Esophagus mucosa (tissue), 1 donor: ENCODE data around the gene VWC2L. TPM values are rescaled to one million over a fixed set of nuclear protein-coding genes. Genes with fewer than 3 reads are reported as not detected.

Source experiments
- ATAC-seq: fragments of 200-7000 bp; cut with Tn5 transposase; one replicate; pipeline ENCODE4 v1.9.1; 2020
- total RNA-seq: library from RNA; stranded (reverse); gene quantifications from one replicate; pipeline ENCODE4 v1.2.4, GENCODE V29; 2023
- donor health status: DM: yes; HTN: yes; CAD: no.

Gene VWC2L
- not detected for total RNA-seq

DNA sequence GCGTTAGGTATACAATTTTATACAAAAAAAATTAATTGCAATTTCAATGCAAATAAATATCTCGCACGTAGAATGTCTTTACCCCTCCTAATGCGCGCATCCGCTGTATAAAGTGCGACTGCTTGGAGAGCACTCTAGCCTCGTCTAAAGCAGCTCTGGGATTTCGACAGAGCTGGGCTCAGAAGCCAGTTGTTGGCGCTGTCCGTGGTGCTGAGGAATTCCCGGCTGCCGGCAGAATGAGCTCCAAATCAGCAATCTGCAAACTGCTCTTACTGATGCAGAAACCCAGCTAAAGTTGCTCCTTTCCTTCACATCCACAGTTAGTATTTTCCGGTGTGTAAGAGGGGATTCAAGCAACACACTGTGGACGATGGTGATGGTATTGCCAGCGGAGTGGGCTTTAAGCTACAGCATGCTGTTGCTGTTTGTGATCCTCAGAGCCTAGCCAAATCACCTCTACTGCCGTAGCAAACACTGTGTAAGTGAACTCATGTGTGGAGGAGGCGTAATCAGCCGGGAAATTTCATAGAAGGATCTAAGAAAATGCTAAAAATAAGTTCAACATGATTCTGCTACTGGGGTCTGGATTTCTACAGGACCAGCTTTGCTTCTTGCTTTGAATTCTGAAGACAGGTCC is at the start of gene VWC2L:
Gene VWC2L, plus strand, starts transcription at position 137 of the 637 bp plus-strand sequence. CDS start 3,140 bp downstream, outside the sequence.
- ATAC-seq = peak; percentile 45

DNA sequence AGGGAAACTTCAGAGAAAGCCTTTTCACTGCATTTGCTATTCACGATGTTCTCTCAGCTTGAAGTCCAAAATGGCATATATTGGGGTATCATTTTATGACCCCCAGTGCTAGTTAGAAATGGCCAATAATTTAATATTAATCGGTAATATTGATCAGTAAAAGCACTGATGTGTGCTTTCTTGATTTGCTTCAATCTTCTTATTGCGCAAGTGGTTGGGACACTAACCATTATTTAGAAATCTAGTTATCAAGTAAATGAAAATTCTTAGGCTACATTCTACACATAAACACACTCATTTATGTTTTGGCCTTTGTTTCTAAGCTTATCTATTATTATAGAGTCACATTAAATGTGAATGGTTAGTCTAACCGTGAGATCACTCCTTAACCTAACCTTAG is 49.7 kb upstream of the VWC2L start:
- ATAC-seq = no peak

GRCh38 chr2:214365549-214365948 is 45.3 kb upstream of the VWC2L start:
- no peak for ATAC-seq

DNA sequence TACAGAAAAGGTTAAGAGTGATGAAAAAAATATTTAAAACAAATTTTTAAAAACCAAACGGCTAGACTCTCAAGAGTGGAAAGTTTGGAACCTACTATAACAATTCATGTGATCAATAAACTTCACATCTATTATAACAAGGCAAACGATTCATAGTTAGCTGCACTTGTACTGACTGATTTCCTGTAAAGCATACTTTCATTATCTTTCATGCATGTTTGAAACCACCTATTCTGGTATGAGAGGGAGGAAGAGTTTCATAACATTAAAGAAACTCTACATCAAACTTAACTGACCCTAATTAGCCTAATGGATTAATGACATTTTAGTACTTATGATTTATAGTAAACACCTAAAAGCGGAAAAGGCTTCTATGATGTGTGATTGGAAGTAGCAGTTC is 43.7 kb upstream of the VWC2L start:
- no peak for ATAC-seq

DNA sequence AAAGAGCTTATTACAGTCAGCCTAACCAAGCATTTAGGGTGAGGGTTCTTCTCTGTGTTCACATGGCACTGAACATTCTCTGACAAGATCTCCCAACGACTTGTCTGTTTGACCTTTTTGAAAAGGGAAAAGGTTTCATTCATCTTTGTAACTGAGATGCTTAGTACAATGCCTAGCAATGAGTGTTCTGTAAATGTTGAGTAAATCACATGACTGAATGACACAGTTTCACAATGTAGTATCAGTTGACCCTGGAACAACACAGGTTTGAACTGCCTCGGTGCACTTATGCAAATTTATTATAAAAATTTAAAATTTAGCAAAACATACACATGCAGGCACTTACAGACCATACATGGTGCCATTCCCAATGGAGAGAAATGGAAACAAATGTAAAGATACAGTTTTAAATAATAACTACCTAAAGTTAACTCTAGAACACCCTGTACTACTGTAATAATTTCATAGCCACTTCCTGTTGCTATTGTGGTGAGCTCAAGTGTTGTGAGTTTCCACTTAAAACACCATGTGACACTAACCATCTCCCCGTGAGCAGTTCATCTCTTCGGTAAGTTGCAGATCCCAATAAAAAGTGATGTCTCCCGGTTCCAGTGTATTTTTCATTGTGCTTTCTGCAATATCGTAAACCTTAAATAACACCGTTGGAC is 34.1 kb upstream of the VWC2L start:
- ATAC-seq = no peak

- no peak for ATAC-seq
Observed at GRCh38 chr2:214377286-214377624, 33.6 kb upstream of the VWC2L start.

- peak; percentile 80 for ATAC-seq
Observed at GRCh38 chr2:214378455-214379103, 32.3 kb upstream of the VWC2L start.

DNA sequence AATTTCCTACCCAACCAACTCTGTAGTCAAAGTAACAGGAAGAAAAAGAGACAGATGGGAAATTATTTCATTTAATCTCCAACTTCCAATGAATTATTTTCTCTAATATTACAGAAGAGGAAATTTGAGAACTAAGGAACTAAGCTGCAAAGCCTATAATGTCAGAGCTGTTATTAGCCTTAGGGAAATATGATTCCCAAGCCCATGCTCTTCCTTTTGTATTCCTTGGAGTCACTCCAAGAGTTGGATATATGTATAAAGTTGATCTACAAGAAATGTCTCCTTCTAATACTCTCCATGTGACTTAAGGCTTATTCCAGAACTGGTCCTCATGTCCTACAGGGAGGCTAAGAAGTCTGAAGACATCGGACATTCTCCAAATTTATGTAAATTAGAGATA is 31.6 kb upstream of the VWC2L start:
- ATAC-seq = no peak

DNA sequence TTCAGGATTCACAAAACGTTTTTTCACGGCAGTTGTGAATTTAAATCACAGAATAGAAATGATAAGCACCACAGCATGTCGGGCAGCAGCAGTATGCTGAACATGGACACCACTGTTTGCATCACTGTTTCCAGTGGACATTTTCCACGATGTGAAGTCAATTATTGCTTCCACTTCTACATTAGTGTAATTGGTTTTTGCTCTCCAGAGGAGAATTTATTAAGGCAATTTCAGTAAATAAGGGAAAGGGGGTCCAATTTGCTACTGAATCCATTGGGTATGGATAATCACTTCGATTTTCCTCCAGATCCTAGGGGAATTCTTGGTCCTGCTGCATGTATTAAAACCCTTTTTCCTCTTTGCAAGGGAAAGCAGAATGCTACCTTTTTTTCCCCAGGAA is 30.2 kb upstream of the VWC2L start:
- no peak for ATAC-seq

DNA sequence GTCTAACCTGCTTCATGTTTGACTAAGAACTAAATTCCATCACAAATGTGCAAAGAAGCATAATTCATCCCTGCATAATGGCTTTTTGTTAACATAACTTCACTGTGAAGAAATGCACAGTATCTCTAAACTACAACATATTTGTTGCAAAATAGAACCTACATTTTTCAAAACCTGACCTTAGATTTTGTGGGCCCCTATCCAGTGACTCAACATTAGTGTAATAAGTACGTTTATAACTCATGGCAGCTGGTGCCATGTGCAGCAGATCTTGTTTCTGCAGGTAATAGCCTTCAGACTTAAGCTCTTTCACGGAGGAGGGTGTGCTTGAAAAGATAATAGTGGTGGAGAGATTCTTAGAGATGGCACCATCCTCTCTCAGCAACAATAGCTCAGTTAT is 28.6 kb upstream of the VWC2L start:
- no peak for ATAC-seq

- no peak for ATAC-seq
Observed at GRCh38 chr2:214386720-214387119, 24.1 kb upstream of the VWC2L start.

DNA sequence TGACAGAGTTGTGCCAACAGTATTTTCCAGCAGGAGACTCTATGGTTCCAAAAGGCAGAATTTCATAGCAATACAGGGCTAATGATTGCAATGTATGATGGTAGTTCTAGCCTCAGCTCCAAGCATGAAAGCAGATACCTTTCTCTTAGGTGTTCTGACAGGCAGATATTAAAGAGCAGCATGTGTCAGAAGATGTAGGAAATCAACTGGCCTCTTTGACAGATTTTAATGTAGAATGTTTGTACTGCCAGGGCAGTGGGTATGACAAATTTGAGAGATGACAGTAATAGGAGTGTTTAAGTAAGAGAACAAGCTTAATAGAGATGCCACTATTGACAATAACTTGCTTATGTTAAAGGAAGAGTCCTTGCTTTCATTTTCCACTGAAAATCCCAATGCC is 21.5 kb upstream of the VWC2L start:
- no peak for ATAC-seq

GRCh38 chr2:214393796-214394195 is 17.1 kb upstream of the VWC2L start:
- ATAC-seq = no peak

- ATAC-seq = no peak
Observed at GRCh38 chr2:214395040-214395439, 15.8 kb upstream of the VWC2L start.

- ATAC-seq = no peak
Observed at GRCh38 chr2:214401580-214401979, 9.3 kb upstream of the VWC2L start.

DNA sequence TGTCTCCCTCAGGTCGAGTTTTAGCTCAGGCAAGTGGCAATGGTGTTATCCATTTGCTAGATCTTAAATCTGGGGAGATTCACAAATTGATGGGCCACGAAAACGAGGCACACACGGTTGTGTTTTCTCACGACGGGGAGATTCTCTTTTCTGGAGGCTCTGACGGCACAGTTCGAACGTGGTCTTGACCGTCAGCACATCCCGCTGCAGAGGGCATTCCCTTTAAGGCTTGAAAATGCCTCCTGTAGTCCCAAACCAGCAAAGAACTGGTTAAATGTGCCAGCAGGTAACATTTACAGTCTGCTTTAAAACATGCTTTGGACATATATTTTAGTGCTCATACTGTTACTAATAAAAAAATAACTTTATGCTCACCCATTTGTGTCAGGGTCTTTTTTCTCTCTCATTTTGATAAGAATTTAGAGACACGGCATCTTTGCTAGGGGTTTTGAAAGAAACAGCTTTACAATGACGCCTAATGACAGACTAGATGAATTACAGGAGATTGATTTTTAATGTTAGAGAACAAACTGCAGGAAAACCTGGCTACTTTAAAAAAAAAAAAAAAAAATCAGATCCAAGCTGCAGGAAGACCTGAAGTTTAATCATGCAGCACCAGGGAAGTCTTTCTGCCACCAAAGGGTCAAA is 602 bp upstream of the VWC2L start:
- no peak for ATAC-seq

DNA sequence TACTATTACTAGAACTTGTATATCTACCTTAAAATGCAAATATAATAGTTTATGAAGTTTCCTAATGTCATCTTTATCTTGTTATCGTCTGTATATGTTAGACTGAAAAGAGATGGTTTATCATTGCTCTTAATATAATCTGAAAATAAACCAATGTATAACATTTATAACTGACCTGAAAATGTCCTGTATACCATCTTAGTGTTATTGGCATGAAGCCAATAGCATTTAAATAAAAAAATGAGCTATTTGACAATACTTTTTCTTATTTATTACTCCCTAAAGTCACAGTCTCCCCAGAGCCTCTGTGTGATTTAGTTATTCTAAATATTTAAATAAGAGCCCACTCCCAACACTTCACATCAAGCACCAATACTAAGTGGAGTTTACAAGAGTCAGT is 1.8 kb downstream of the VWC2L start:
- ATAC-seq = no peak

DNA sequence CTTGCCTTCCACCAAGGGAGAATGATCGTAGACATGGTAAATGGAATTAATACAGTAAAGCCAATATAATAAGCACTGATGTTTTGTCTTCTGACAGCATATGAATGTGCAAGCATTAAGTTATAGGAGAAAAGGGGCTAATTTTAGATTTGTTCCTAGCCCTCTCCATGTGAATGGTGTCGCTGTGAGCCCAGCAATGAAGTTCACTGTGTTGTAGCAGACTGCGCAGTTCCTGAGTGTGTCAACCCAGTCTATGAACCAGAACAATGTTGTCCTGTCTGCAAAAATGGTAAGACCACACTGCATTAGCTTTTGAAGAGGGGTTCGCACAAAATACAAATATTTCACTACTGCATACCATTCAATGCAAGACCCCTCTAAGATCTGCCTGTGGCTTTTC is 25.6 kb downstream of the VWC2L start:
- no peak for ATAC-seq

GRCh38 chr2:214450118-214450894 is 39.5 kb downstream of the VWC2L start:
- ATAC-seq = no peak

DNA sequence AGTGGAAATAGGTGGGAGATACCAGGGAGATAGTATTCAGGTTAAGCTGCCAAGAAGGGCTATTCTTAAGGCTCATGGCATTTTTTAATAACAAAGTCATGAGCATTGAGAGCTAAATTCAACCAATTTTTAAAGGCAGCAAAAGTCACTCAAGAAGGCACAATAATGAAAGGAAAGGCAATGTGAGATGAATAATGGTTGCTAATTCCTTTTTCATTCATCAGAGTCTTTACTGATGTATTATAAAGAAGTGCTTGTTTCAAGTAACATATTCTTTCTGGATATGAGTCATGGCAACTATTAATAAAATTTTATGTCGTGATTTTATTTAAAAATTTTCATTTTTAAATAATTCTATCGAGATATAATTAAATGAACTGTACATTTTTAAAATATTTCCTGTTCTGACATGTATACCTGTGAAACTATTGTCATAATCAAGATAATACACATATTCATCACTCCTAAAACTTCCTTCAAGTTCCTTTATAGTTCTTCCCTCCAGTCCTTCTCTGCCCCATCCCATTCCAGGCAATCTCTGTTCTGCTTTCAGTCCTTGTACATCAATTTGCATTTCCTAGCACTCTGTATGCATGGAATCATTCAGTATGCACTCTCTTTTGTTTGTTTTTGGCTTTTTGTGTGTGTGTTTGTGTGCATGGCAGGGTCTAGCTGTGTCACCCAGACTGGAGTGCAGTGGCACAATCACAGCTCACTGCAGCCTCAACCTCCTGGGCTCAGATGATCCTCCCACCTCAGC is 40.8 kb downstream of the VWC2L start:
- no peak for ATAC-seq

DNA sequence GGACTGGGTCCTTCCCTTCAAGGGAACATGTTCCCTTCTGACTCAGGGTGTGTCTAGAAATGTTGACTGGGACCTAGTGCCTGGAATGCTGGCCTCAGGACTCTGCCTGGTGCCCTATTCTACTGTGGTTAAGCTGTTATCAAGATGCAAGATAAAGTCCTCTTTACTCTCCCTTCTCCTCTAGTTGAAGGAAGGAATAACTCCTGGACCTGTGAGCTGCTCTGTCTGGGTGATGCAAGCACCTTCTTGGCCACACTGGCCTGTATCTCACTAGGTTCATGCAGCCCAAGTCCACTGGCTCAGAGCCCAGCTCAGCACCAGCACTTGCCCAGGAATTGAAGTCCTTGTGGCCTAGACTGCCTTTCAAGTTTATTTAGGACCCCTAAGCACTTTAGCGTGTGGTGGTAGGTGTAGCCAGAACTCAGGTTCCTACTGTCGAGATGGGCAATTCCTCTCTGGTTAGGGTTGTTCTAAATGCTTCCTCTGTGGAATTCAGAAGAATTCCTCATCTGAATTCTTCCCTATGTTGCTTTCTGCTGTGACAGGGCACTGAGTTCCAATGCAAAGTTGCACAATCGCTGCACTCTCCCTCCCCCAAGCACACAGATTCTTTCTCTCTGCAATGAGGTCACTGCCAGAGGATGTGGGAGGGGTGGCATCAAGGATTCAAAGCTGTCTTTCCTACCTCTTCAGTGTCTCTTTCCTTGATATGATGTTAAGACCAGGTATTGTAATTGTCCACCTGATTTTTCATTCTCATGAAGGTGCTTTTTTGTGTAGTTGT is 54.7 kb downstream of the VWC2L start:
- ATAC-seq = no peak
